ENCODE data around the gene EGFL8. TPM values are rescaled to one million over a fixed set of nuclear protein-coding genes. Genes with fewer than 3 reads are reported as not detected.

The EGFL8 gene
- total RNA-seq: 1 to 10 TPM; 9.6 to 9.7 TPM
- total RNA-seq: 0.46 to 0.53 reads per million in 2 donors

DNA sequence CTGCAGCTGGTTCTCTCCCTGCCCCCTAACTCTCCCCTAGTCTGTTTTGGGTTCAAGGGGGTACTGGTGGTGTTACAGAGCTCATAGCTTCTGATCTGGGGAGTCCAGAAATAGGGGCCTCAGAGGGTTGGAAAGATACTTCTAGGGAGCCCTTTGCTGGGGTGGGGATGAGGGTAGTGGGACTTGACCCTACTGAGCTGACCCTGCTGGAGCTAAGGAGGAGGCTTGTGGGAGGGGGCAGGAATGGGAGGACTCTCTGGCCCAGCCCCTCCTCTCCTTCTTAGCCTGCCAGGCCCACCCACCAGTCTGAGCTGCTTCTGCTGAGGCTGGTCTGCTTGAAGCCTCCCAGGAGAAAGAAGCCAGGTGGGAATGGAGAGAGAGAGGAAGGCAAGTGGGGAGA lies at the start of gene EGFL8:
EGFL8 (plus strand) TSS at position 301 of the 400 bp plus-strand sequence. CDS start 1,571 bp downstream, outside the sequence.
- Mint-ChIP-seq H3K4me1 (peaks cover 5% of the 10 kb centered on the region), H3K36me3 (ENCODE audit: low read depth) (peaks cover 6% of the 10 kb centered on the region), H3K27me3 (no peaks in the 10 kb centered on the region), H3K27ac (peak within 1 kb of the TSS; percentile 32), H3K4me3 (no peak within 1 kb of the TSS)
- DNase-seq (no peak), ATAC-seq (no peak)
- H3K9me3 ChIP-seq (ENCODE audit: control insufficient read depth, low read length, poor library complexity, severe bottlenecking): no peaks in the 10 kb centered on the region

DNA sequence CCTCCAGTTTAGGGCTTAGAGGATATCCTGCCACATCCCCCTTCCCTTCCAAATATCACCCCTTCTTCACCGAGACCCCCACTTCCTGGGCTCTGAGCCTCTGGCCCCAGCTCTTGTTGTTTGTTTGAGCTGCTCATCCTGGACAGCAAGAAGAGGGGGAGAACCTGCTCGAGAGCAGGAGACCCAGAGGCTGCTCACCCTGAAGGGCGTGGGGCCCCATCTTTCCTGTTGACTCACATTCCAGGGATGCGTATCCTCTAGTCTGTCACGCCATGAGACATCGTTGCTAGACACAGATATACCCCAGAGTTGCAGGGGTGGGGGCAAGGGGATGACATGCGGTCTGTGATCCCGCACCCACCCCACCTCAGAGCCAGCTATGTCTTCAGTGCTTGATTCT lies 49.6 kb upstream of the EGFL8 start:
- Mint-ChIP-seq H3K4me3 (no peak overlapping the region), H3K4me1 (peaks cover 25% of the 10 kb centered on the region), H3K27me3 (no peaks in the 10 kb centered on the region), H3K27ac (peak overlapping the region; percentile 87), H3K36me3 (ENCODE audit: low read depth) (peaks cover 4% of the 10 kb centered on the region)
- no peaks in the 10 kb centered on the region for H3K9me3 ChIP-seq (ENCODE audit: control insufficient read depth, low read length, poor library complexity, severe bottlenecking)
- DNase-seq: no peak
- no peak for ATAC-seq

DNA sequence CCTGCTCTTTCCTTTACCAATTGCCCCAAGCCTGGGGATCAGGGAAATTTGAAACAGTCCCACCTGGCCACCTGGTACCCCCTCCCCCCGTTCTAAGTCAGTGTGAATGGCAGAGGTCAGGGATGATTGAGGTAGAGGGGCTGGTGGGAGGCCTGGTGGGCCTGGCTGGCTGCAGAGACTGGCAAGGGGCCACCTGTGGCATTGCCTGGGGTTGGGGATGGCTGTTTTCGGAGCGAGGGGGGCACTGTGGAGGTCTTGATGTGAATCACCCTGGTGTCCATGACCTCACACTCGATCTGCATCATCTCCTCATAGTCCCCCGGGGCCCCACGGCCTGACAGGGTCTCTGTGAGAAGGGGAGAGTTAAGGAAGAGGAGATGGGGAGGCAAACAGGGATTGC lies 48.8 kb upstream of the EGFL8 start:
- Mint-ChIP-seq H3K4me3 (no peak overlapping the region), H3K4me1 (peaks cover 23% of the 10 kb centered on the region), H3K36me3 (ENCODE audit: low read depth) (peaks cover 5% of the 10 kb centered on the region), H3K27me3 (no peaks in the 10 kb centered on the region), H3K27ac (no peak overlapping the region)
- no peak for DNase-seq
- ATAC-seq: no peak
- H3K9me3 ChIP-seq (ENCODE audit: control insufficient read depth, low read length, poor library complexity, severe bottlenecking): no peaks in the 10 kb centered on the region

DNA sequence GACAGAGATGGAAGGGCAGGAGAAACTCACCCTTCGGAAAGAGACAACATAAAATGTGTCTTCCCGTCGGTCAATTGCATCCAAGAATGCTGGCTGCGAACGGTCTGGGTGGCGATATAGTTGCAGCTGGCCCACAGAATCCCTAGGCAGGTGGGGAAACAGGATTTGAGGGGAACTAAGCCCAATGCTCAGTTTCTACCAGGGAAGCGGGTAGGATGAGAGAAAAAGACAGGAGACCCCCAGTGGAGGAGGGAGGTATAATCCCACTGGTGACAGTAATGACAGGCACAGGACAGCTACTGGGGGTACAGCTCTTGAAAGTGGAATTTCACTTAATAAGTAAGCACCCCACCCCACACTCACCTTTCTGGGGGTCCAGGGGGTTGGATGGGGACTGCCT lies 47.7 kb upstream of the EGFL8 start:
- peaks cover 23% of the 10 kb centered on the region for H3K4me1 Mint-ChIP-seq
- H3K36me3 Mint-ChIP-seq (ENCODE audit: low read depth): peaks cover 11% of the 10 kb centered on the region
- no peak overlapping the region for H3K4me3 Mint-ChIP-seq
- ATAC-seq (peak; percentile 35), DNase-seq (no peak)
- no peaks in the 10 kb centered on the region for H3K9me3 ChIP-seq (ENCODE audit: control insufficient read depth, low read length, poor library complexity, severe bottlenecking)
- H3K27ac Mint-ChIP-seq: no peak overlapping the region
- no peaks in the 10 kb centered on the region for H3K27me3 Mint-ChIP-seq

DNA sequence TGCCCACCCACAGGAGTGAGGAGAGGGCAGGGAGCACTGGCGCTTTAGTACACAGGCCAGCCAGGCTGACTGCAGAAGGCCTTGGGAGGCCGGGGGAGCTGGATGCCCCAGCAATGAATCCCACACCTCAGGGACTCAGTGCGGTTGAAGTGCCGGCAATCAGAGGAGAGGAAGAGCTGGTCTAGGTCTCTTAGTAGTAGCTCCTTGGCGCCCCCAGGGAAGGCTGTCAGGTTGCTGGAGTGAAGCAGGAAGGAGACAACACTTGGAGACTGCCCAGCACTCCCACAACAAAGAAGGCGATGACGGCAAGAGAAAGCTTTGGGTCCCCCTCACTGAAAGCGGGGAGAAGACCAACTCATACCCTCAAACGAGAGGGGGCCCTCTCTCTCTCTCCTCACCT lies 46.9 kb upstream of the EGFL8 start:
- no peak for DNase-seq
- Mint-ChIP-seq H3K27ac (peak overlapping the region; percentile 34), H3K4me1 (peaks cover 20% of the 10 kb centered on the region), H3K4me3 (no peak overlapping the region), H3K27me3 (no peaks in the 10 kb centered on the region), H3K36me3 (ENCODE audit: low read depth) (peaks cover 16% of the 10 kb centered on the region)
- H3K9me3 ChIP-seq (ENCODE audit: control insufficient read depth, low read length, poor library complexity, severe bottlenecking): no peaks in the 10 kb centered on the region
- ATAC-seq: no peak

DNA sequence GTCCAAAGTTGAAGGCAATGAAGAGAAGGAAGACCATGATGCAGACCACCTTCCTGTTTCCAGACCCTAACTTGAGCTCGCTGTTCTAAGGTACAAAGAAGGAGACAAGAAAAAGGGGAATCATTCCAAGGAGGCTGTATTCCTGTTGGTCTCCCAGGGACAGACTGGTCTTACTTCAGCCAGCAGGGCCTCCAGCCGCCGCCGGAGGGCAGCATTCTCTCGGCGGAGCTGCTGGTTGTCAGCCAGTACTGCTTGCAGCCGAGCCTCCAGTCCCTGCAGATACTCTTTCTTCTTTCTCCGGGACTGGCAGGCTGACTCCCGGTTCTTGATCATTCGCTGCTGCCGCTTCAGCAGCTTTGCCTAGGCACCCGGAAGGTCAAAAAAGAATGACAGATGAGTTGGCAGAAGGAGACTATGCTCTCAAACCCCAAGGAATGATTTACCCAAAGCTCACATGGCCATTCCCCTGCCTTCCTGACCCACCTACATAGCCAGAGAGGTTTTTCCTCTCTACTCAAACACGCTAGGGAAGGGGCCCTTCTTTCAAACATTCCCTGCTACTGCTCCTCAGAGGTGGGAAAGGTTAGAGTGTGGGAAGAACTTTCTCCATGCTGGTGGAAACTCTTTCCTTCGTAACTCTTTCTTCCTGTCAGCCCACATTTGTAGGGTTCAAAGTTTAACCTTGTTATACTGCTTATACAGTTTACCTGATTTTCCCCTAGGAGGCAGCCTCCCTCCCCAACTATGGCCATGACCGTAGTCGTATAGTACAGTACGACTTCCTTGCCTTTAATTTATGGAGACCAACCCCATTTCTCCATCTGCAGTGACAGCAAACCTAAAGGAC lies 45.4 kb upstream of the EGFL8 start:
- Mint-ChIP-seq H3K4me1 (peaks cover 17% of the 10 kb centered on the region), H3K36me3 (ENCODE audit: low read depth) (peaks cover 16% of the 10 kb centered on the region), H3K27ac (peak overlapping the region; percentile 65), H3K4me3 (no peak overlapping the region), H3K27me3 (no peaks in the 10 kb centered on the region)
- peak; percentile 86 for ATAC-seq
- DNase-seq: peak; percentile 41 to 62 (median 48)
- no peaks in the 10 kb centered on the region for H3K9me3 ChIP-seq (ENCODE audit: control insufficient read depth, low read length, poor library complexity, severe bottlenecking)

DNA sequence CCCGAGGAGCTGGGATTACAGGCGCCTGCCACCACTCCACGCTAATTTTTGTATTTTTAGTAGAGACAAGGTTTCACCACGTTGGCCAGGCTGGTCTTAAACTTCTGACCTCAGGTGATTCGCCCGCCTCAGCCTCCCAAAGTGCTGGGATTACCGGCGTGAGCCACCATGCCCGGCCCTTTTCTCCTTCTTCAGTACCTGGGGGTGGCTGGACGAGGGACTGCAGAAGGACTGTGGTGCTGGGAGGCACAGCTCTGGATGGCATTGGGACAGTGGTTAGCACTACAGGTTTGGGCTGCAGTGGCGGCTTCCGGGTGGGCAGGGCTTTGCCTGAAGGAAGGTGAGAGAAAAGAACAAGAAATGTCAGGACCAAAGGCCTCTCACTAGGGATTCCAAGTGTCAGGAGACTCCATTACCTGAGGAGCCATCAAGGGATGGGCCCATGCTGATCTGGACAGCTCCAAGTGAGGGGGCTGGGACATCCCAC lies 43.8 kb upstream of the EGFL8 start:
- Mint-ChIP-seq H3K36me3 (ENCODE audit: low read depth) (peaks cover 18% of the 10 kb centered on the region), H3K27ac (no peak overlapping the region), H3K4me1 (peaks cover 17% of the 10 kb centered on the region), H3K4me3 (no peak overlapping the region), H3K27me3 (no peaks in the 10 kb centered on the region)
- H3K9me3 ChIP-seq (ENCODE audit: control insufficient read depth, low read length, poor library complexity, severe bottlenecking): no peaks in the 10 kb centered on the region
- DNase-seq (no peak), ATAC-seq (no peak)

DNA sequence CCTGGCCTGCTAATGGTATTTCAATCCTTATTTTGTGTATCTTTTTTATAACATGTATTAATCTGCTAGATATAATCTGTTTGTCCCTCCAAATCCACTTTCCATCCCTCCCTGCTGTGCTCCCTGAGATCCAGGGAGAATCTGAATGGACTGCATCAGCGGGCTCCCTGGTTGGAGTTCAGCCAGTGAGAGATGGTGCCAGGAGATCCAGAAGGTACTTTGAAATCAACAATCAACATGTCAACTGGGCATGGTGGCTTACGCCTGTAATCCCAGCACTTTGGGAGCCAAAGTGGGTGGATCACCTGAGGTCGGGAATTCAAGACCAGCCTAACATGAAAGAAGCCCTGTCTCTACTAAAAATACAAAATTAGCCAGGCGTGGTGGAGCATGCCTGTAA lies 40.7 kb upstream of the EGFL8 start:
- DNase-seq (no peak), ATAC-seq (no peak)
- H3K27me3 Mint-ChIP-seq: no peaks in the 10 kb centered on the region
- peaks cover 18% of the 10 kb centered on the region for H3K36me3 Mint-ChIP-seq (ENCODE audit: low read depth)
- peaks cover 30% of the 10 kb centered on the region for H3K4me1 Mint-ChIP-seq
- no peak overlapping the region for H3K4me3 Mint-ChIP-seq
- H3K9me3 ChIP-seq (ENCODE audit: control insufficient read depth, low read length, poor library complexity, severe bottlenecking): no peaks in the 10 kb centered on the region
- H3K27ac Mint-ChIP-seq: peak overlapping the region; percentile 27

DNA sequence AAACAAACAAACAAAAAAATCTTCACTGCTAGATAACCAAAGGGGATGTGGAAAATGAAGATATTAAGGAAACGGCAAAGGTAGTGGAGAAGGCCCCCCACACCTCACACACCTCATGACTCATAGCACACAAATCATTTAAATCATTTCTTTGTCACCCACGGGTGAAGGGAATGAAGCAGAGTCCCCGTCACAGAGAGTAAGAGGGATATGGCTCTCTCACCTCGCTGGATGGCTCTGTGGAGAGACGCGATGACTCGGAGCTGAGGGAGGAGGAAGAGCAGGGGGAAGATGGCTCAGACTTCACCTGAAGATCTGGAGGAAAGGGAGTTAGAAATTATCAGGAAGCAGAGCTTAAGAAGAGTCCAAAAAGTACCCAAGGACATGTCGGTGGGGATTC lies 37.5 kb upstream of the EGFL8 start:
- H3K9me3 ChIP-seq (ENCODE audit: control insufficient read depth, low read length, poor library complexity, severe bottlenecking): no peaks in the 10 kb centered on the region
- peaks cover 9% of the 10 kb centered on the region for H3K36me3 Mint-ChIP-seq (ENCODE audit: low read depth)
- ATAC-seq (no peak), DNase-seq (no peak)
- peaks cover 28% of the 10 kb centered on the region for H3K4me1 Mint-ChIP-seq
- H3K27ac Mint-ChIP-seq: peak overlapping the region; percentile 94
- no peaks in the 10 kb centered on the region for H3K27me3 Mint-ChIP-seq
- H3K4me3 Mint-ChIP-seq: peak overlapping the region; percentile 98

DNA sequence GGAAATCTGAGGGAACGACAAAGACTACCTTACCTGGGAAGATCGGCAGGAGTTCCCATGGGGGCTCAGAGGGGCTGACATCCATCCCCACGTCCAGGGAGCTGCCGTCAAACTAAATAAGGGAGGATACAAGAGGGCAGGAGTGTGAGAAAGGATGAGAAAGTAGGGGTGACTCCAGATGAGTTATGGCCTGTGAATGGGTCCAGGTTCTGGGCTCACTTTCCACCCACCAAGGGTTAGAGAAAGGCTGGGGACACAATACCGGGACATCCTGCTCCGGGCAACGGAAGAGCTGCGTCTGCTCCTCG lies 37.0 kb upstream of the EGFL8 start:
- no peak for ATAC-seq
- peaks cover 28% of the 10 kb centered on the region for H3K4me1 Mint-ChIP-seq
- H3K27me3 Mint-ChIP-seq: no peaks in the 10 kb centered on the region
- H3K9me3 ChIP-seq (ENCODE audit: control insufficient read depth, low read length, poor library complexity, severe bottlenecking): no peaks in the 10 kb centered on the region
- H3K4me3 Mint-ChIP-seq: peak overlapping the region; percentile 98
- H3K36me3 Mint-ChIP-seq (ENCODE audit: low read depth): peaks cover 7% of the 10 kb centered on the region
- peak overlapping the region; percentile 94 for H3K27ac Mint-ChIP-seq
- no peak for DNase-seq

DNA sequence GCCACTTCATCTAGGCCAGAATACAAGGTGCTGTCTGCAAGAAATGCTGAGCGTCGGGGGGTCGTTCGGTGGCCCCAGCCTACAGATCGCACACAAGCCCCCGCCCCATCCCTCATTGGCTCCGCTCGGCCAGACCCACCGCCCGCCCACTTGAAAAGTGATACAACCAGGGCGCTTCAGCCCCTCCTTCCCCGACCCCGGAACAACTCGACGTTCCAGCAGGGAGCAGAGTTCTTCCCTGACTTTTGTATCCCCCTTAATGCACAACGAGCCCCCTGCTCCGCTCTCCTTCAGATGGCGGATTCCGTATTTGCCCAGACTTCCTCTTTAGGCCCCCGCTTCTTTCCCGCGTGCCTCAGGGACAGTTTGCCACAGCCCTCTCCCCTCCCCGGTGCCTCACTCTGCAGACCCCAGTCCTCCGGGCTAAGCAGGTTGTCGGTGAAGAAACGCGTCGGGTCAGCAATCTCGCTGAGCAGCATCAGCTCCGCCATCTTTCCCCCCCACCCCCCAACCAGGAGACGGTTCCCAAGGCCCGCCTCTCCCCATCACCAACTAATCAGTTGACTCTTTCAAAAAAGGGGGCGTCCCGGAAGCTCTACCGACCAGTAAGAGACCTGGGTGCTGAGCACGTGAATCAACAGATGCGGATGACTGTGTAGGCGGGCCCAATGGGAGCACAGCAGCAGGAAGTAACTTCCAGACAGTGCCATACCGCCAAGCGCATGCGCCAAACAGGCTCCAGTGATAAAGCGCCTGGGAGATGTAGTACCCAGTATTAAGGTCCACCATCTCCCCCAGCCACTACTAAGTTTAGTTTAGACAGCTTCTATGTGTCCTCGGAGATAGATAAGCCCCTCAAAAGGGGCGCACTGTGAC lies 36.4 kb upstream of the EGFL8 start, which contains the start of gene ATF6B:
ATF6B (minus strand) TSS at position 530 of the 876 bp plus-strand sequence; CDS start at position 491, 39 bp downstream.
- Mint-ChIP-seq H3K36me3 (ENCODE audit: low read depth) (peaks cover 7% of the 10 kb centered on the region), H3K27ac (peak within 1 kb of the TSS; percentile 94), H3K4me3 (peak within 1 kb of the TSS; percentile 98), H3K4me1 (peaks cover 28% of the 10 kb centered on the region), H3K27me3 (no peaks in the 10 kb centered on the region)
- ATAC-seq (peak; percentile 96), DNase-seq (peak; percentile 88 to 95 (median 93))
- no peaks in the 10 kb centered on the region for H3K9me3 ChIP-seq (ENCODE audit: control insufficient read depth, low read length, poor library complexity, severe bottlenecking)

DNA sequence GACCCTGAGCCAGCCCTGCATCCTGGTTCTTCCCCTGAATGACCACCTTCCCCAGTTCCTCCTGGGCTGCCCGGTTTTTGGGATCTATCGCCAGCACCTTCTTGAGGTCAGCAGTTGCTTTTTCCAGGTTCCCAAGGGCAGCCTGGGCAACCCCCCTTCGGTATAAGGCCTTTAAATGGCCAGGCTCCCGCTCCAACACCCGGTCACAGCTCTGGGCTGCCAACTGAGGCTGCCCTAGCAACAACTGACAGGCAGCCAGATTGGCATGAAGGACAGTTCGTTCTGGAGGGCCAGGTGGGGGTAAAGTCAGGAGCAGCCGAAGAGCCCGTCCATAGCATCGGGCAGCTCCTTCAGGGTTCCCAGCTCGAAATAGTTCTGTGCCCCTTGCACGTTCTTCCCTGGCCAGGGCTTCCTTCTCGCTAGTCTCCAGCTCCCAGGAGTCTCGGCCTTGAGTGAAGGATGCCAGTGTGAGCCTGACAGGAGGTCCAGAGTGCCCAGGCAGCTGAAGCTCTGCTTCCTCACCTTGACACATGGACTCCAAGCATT lies 35.6 kb upstream of the EGFL8 start:
- no peak for ATAC-seq

More for the DNA sequence above, 35.6 kb upstream of the EGFL8 start:
- Mint-ChIP-seq H3K27me3 (peaks cover 2% of the 10 kb centered on the region), H3K4me1 (peaks cover 28% of the 10 kb centered on the region), H3K27ac (peak overlapping the region; percentile 94), H3K4me3 (peak overlapping the region; percentile 98), H3K36me3 (ENCODE audit: low read depth) (peaks cover 7% of the 10 kb centered on the region)
- DNase-seq: no peak
- H3K9me3 ChIP-seq (ENCODE audit: control insufficient read depth, low read length, poor library complexity, severe bottlenecking): no peaks in the 10 kb centered on the region

All from T-helper 17 cell (primary cell).